ENCODE results near the gene ERFL. TPM values are rescaled to one million over a fixed set of nuclear protein-coding genes. Genes with fewer than 3 reads are reported as not detected.

Gene ERFL
- total RNA-seq, 1 experiment from 2014 or later = 0.65 TPM

DNA sequence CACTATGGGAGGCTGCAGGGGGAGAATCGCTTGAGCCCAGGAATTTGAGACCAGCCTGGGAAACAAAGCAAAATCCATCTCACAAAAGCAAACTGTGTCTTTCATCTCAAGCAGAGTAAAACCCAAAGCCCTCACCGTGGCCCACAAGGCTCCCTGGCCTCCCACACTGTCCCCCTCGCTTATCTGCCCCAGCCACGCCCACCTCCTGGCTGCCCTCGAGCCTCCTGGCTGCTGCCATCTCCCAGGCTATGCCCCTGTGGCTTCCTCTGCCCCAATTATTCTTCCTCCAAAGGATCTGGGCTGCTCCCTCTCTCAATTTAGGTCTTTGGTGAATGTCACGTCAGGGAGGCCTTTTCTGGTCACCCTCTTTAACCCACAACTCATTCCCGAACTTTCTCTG lies 27.3 kb upstream of the ERFL start:
- intact Hi-C loops (cut with micrococcal nuclease; ENCODE audit: unreplicated experiment) = loop anchor here (5.0 to 10.0 kb wide), 3 partner anchors 122 to 311 kb away; partner anchors contain the start of gene ZNF574
- Histone ChIP-seq H3K27me3 (ENCODE audit: insufficient read depth, low read depth) (no peaks in the 10 kb centered on the region), H4K20me1 (ENCODE audit: insufficient read depth) (no peaks in the 10 kb centered on the region; the same call in 1 of the 2 replicates), H3K27ac (no peak overlapping the region), H3K4me2 (no peak overlapping the region), H3K9me2 (ENCODE audit: insufficient read depth) (no peaks in the 10 kb centered on the region), H3K4me3 (no peak overlapping the region), H3K36me3 (ENCODE audit: low read depth) (no peaks in the 10 kb centered on the region), H3F3A (ENCODE audit: insufficient read depth, low read depth) (peaks cover 3% of the 10 kb centered on the region; the same call in 1 of the 2 replicates), H3K79me2 (ENCODE audit: low read depth) (no peaks in the 10 kb centered on the region), H3K9me3 (ENCODE audit: insufficient read depth, low read depth) (no peaks in the 10 kb centered on the region), H2AFZ (no peak overlapping the region), H3K4me1 (replicated peaks; ENCODE audit: insufficient read depth) (peaks cover 11% of the 10 kb centered on the region)
- POLR2A ChIA-PET (ENCODE audit: unreplicated experiment) = no interaction called here
- CTCF ChIA-PET = no interaction called here
- DNase-seq = no peak
- TF ChIP-seq, protein P1, sequence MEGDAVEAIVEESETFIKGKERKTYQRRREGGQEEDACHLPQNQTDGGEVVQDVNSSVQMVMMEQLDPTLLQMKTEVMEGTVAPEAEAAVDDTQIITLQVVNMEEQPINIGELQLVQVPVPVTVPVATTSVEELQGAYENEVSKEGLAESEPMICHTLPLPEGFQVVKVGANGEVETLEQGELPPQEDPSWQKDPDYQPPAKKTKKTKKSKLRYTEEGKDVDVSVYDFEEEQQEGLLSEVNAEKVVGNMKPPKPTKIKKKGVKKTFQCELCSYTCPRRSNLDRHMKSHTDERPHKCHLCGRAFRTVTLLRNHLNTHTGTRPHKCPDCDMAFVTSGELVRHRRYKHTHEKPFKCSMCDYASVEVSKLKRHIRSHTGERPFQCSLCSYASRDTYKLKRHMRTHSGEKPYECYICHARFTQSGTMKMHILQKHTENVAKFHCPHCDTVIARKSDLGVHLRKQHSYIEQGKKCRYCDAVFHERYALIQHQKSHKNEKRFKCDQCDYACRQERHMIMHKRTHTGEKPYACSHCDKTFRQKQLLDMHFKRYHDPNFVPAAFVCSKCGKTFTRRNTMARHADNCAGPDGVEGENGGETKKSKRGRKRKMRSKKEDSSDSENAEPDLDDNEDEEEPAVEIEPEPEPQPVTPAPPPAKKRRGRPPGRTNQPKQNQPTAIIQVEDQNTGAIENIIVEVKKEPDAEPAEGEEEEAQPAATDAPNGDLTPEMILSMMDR (conservative IDR thresholded peaks at IDR 0.05) = no peak
- TF ChIP-seq EZH2 (IDR thresholded peaks at IDR 0.05; ENCODE audit: low read depth) = no peak
- BruUV-seq (replicated peaks) = no TSS peak

DNA sequence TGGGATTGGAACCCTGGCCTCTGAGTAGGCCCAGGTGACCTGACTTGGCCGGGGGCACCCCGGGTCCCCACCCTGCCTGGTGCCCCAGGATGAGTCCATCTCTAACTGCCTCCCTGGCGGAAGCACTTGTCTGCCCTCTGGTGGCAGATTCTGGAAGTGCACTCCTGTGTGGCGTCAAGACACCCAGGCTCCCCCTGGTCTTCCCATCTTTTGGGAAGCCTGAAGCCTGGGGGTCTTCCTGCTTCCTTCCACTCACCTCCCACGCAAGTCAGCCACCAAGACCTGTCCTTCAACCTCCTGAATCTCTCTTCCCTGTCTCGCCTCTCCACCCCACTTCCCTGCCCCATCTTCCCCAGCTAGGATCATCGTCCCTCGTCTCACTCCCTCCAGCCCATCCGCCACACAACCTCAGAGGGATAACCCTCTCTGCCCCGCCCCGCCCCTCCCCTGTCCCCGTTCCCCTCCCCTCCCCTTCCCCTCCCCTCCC lies 23.5 kb upstream of the ERFL start:
- no peaks in the 10 kb centered on the region for H3K9me2 ChIP-seq (ENCODE audit: insufficient read depth)
- CTCF ChIA-PET = no interaction called here
- H4K20me1 ChIP-seq (ENCODE audit: insufficient read depth) = no peaks in the 10 kb centered on the region
- H3K4me1 ChIP-seq (replicated peaks; ENCODE audit: insufficient read depth) = no peaks in the 10 kb centered on the region
- H3K27me3 ChIP-seq (ENCODE audit: insufficient read depth, low read depth) = no peaks in the 10 kb centered on the region
- no peaks in the 10 kb centered on the region for H3K9me3 ChIP-seq (ENCODE audit: insufficient read depth, low read depth)
- TF ChIP-seq EZH2 (IDR thresholded peaks at IDR 0.05; ENCODE audit: low read depth) = no peak
- TF ChIP-seq, protein P1 (conservative IDR thresholded peaks at IDR 0.05) = peak; percentile 97
- H3K79me2 ChIP-seq (ENCODE audit: low read depth) = no peaks in the 10 kb centered on the region
- H3K36me3 ChIP-seq (ENCODE audit: low read depth) = no peaks in the 10 kb centered on the region
- H3K4me3 ChIP-seq = no peak overlapping the region
- no TSS peak for BruUV-seq (replicated peaks)
- no peak overlapping the region for H3K4me2 ChIP-seq
- DNase-seq = peak in 1 of 2 experiments; percentile 76
- POLR2A ChIA-PET (ENCODE audit: unreplicated experiment) = no interaction called here
- intact Hi-C loops (cut with micrococcal nuclease; ENCODE audit: unreplicated experiment) = loop anchor here (1.0 to 10.0 kb wide), 2 partner anchors 78 to 307 kb away; no protein-coding TSS in a partner anchor
- peaks cover 3% of the 10 kb centered on the region; the same call in 1 of the 2 replicates for H3F3A ChIP-seq (ENCODE audit: insufficient read depth, low read depth)
- H2AFZ ChIP-seq = no peak overlapping the region
- no peak overlapping the region for H3K27ac ChIP-seq

DNA sequence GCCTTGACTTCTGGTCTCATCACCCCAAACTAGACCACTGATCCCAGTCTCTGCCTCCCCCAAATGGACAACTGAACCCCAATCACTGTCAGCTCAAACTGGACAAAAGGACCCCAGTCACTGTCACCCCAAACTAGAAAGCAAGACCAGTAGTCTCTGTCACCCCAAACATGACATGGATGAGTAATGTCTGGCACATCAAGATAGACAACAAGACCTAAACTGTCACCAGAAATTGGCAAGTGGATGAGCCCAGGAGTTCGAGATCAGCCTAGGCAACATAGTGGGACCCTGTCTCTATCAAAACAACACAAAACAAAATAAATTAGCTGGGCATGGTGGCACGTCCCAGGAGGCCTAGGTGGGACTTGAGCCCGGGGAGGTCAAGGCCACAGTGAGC lies 18.8 kb upstream of the ERFL start:
- Histone ChIP-seq H2AFZ (no peak overlapping the region), H3K9me2 (ENCODE audit: insufficient read depth) (no peaks in the 10 kb centered on the region), H4K20me1 (ENCODE audit: insufficient read depth) (no peaks in the 10 kb centered on the region), H3K4me1 (replicated peaks; ENCODE audit: insufficient read depth) (no peaks in the 10 kb centered on the region), H3K4me2 (no peak overlapping the region), H3K27ac (no peak overlapping the region), H3F3A (ENCODE audit: insufficient read depth, low read depth) (no peaks in the 10 kb centered on the region), H3K9me3 (ENCODE audit: insufficient read depth, low read depth) (no peaks in the 10 kb centered on the region), H3K27me3 (ENCODE audit: insufficient read depth, low read depth) (no peaks in the 10 kb centered on the region), H3K79me2 (ENCODE audit: low read depth) (no peaks in the 10 kb centered on the region), H3K4me3 (no peak overlapping the region), H3K36me3 (ENCODE audit: low read depth) (no peaks in the 10 kb centered on the region)
- no peak for DNase-seq
- no TSS peak for BruUV-seq (replicated peaks)
- ChIA-PET CTCF (interaction anchor here (1.0 kb wide), 1 partner anchor 59 kb away, joined by 3 read pairs; no protein-coding TSS in a partner anchor), POLR2A (ENCODE audit: unreplicated experiment) (no interaction called here)
- intact Hi-C loops (cut with micrococcal nuclease; ENCODE audit: unreplicated experiment) = no loop called here
- TF ChIP-seq EZH2 (IDR thresholded peaks at IDR 0.05; ENCODE audit: low read depth) = no peak
- TF ChIP-seq, protein P1 (conservative IDR thresholded peaks at IDR 0.05) = no peak
